Epithelial cell of prostate (primary cell): ENCODE results near the gene TDRD3.

Experiments used
- DNase-seq: peaks from one replicate; pipeline ENCODE4 v3.0.0-alpha.2; 2011; ENCODE audit warnings: low read depth, low spot score
- H3K27ac ChIP-seq: fragments of 450-650 bp; 2 replicates; pipeline ENCODE4 v1.5.1; 2017; ENCODE audit warnings: mild to moderate bottlenecking

TDRD3 gene

DNA sequence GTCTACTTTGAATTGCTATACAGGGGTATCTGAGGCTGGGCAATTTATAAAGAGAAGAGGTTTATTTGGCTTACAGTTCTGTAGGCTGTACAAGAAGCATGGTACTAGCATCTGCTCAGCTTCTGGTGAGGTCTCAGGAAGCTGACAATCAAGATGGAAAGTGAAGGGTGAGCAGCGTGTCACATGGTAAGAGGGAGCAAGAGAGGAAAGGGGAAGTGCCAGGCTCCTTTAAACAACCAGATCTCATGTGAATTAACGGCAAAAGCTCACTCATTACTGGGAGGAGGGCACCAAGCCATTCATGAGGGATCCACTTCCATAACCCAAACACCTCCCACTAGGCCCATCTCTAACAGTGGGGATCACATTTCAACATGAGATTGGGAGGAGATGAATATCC lies 222.4 kb downstream of the TDRD3 start:
- DNase-seq: no peak
- no peak overlapping the region for H3K27ac ChIP-seq

- H3K27ac ChIP-seq: no peak overlapping the region
- no peak for DNase-seq
Measured at GRCh38 chr13:60620611-60621395, 223.8 kb downstream of the TDRD3 start.

- DNase-seq: no peak
Measured at GRCh38 chr13:60623151-60623550, 226.1 kb downstream of the TDRD3 start.

More at GRCh38 chr13:60623151-60623550, 226.1 kb downstream of the TDRD3 start:
- no peak overlapping the region for H3K27ac ChIP-seq
